HG03064 (cell line): ENCODE results near the gene HEATR5B.
"Not testable (repeated sequence)": the region's sequence is repeated elsewhere in the genome, so short reads cannot be mapped to it uniquely, and the experiment has no call there.

Experiments used
- ATAC-seq: cut with Tn5 transposase; IDR thresholded peaks from one replicate; pipeline ENCODE4 v1.9.1; 2021; ENCODE audit warnings: low read depth; ENCODE audit not compliant: unreplicated experiment

Gene HEATR5B

DNA sequence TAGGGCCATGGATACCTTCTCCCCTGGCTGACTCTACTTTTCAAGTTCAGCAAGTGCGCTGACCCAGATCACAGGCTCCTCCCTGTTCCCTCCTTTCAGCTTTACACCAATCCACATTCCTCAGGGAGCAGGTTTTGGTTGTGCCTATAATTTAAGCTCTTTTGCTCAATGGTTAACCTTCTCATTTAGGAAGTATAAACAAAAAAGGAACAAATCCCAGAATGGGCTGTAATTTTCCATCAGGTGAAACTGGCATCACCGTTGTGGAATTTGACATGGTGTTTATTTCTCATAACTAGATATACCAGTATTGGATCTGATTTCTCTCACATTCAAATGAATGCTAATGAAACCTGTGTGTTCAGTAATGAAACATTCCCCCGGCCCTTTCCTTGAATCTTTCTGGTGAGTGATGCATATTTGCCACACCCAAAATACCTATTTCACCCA, 131.4 kb downstream of the HEATR5B start:
- no peak for ATAC-seq

DNA sequence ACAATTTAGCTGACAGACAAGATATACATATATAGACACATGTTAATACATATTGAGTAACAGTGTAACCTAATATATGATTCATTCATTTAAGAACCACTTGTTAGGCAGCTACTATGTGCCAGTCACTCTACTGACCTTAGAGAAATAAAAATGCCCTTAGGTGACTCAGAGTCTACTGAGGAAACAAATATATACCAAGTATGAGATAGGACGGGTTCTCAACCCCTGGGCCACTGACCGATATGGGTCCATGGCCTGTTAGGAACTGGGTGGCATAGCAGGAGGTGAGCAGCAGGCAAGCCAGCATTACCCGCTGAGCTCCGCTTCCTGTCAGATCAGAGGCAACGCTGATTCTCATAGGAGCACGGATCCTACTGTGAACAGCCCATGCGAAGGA, 132.6 kb downstream of the HEATR5B start:
- no peak for ATAC-seq

DNA sequence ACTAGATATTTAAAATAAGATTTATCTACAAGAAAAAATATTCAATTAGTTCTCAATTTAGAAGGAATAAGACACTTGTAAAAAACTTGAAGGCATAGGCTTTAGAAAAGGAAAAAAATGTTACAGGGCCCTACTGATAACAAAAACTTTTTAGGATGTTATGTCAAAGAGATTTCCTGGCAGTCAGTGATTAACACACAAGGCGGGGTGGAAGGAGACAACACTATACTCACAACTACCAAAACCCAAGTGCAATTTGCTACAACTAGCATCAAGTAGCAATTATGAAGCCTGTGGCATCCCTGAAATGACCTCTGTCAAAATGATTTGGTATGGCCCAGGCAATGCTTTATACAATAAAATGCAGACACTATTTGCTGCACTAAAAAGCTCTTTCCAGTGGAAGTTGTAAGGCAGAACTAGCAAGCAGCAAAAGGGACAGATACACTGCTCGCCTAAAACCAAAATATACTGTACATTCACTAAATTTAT, 133.1 kb downstream of the HEATR5B start:
- ATAC-seq, result no peak

DNA sequence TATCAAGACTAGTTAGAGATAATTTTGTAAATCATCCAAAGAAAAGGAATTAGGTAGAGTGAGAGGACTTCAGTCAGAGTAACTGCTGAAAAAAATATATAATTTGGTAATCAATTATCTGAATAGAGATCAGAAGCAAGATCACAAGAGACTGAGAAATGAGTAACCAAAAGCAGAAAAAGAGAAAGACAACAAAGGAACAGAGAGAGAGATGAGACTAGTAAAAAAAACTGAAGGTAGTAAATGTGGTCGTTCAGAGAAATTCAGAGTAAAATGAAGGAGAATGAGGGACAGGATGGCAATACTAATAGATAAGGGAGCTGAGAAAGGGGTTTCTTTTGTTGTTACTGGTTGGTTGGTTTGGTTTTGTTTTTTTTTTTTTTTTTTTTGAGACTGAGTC, 134.3 kb downstream of the HEATR5B start:
- no peak for ATAC-seq

DNA sequence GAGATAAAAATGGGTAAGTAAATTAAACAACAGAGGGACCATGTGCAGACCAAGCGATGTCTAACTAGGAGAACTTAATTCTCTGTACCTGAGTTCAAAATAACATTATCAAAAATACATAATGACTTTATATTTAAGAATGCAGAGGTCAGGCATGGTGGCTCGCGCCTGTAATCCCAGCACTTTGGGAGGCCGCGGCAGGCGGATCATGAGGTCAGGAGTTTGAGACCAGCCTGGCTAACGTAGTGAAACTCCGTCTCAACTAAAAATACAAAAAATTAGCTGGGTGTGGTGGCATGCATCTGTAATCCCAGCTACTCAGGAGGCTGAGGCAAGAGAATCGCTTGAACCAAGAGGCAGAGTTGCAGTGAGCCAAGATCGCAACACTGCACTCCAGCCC, 138.9 kb downstream of the HEATR5B start:
- not testable (repeated sequence) for ATAC-seq

DNA sequence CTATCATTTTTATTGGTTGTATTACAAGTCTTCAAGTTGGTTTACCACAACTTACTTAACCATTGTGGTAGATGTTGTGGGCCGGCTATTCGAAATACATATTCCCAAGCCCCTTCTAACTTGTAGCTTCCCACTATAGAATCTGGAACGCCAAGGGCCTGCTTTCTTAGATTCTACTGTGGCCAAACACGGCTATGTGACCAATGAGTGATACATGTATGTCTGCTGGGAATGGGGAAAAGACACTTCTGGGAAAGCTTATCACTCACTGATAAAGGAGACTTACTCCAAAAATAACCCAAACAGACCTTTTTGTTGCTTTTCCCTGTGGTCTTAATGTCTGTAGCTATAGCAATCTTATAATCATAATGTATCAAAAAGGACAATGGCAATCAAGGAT, 142.3 kb downstream of the HEATR5B start:
- no peak for ATAC-seq

DNA sequence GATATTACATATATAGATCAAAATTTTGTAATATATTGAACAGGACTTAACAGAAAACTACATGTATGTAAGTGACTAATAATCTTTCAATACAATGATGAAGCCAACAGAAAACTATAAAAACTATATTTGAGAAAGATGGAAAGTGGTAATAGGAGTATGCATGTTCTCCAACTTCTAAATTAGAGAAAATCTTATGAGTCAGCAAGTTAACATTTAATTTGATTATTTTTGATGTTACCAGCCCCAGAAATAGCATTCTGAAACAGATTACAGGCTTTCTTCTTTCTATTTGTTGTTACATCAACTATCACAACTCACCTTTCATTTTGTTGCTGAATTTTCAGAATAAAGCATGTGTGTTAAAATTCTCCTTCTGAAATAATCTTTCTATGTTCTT, 147.6 kb downstream of the HEATR5B start:
- not testable (repeated sequence) for ATAC-seq

DNA sequence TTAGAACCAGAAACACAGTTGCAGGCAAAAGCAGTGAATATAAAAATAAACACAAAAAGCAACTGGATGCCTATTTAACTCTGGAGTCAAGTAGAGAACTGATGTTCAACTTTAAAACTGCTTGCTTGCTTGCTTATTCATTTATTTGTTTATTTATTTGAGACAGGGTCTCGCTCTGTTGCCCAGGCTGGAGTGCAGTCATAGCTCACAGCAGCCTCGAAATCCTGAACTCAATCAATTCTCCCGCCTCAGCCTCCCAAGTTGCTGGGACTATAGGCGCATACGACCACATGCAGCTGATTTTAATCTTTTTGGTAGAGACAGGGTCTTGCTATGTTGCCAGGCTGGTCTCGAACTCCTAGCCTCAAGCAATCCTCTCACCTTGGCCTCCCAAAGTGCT, 152.5 kb downstream of the HEATR5B start:
- not testable (repeated sequence) for ATAC-seq
